ENCODE data around the gene PHB1.
A peak's percentile ranks its signal among the peaks of the same experiment; 100 is the strongest.

Gene PHB1

GRCh38 chr17:49361129-49361901 lies 53.4 kb downstream of the PHB1 start:
- Histone ChIP-seq H3K9me3 (ENCODE audit: control insufficient read depth, insufficient read depth, low read length) (no peaks in the 10 kb centered on the region), H3K36me3 (ENCODE audit: control insufficient read depth, insufficient read depth, low read length) (no peaks in the 10 kb centered on the region), H3K27me3 (ENCODE audit: control insufficient read depth, insufficient read depth, low read length) (no peaks in the 10 kb centered on the region), H3K4me1 (ENCODE audit: control insufficient read depth, insufficient read depth, low read length) (peaks cover 35% of the 10 kb centered on the region), H3K27ac (ENCODE audit: low read depth, low read length) (peak overlapping the region; percentile 91), H3K9ac (ENCODE audit: low read depth, low read length) (peak overlapping the region; percentile 85), H3K4me3 (ENCODE audit: low read depth, low read length) (peak overlapping the region; percentile 75)

- Histone ChIP-seq H3K27ac (ENCODE audit: low read depth, low read length) (no peak overlapping the region), H3K9ac (ENCODE audit: low read depth, low read length) (no peak overlapping the region)
Observed at GRCh38 chr17:49360796-49361128, 53.9 kb downstream of the PHB1 start.

GRCh38 chr17:49359990-49360795 lies 54.5 kb downstream of the PHB1 start:
- no peak overlapping the region for H3K9ac ChIP-seq (ENCODE audit: low read depth, low read length)
- no peaks in the 10 kb centered on the region for H3K36me3 ChIP-seq (ENCODE audit: control insufficient read depth, insufficient read depth, low read length)
- H3K9me3 ChIP-seq (ENCODE audit: control insufficient read depth, insufficient read depth, low read length), result no peaks in the 10 kb centered on the region
- H3K4me1 ChIP-seq (ENCODE audit: control insufficient read depth, insufficient read depth, low read length), result peaks cover 35% of the 10 kb centered on the region
- H3K27ac ChIP-seq (ENCODE audit: low read depth, low read length), result no peak overlapping the region
- H3K4me3 ChIP-seq (ENCODE audit: low read depth, low read length), result peak overlapping the region; percentile 75
- H3K27me3 ChIP-seq (ENCODE audit: control insufficient read depth, insufficient read depth, low read length), result no peaks in the 10 kb centered on the region

More at GRCh38 chr17:49360796-49361128, 53.9 kb downstream of the PHB1 start:
- Histone ChIP-seq H3K4me1 (ENCODE audit: control insufficient read depth, insufficient read depth, low read length) (peaks cover 35% of the 10 kb centered on the region), H3K4me3 (ENCODE audit: low read depth, low read length) (peak overlapping the region; percentile 75), H3K27me3 (ENCODE audit: control insufficient read depth, insufficient read depth, low read length) (no peaks in the 10 kb centered on the region), H3K36me3 (ENCODE audit: control insufficient read depth, insufficient read depth, low read length) (no peaks in the 10 kb centered on the region), H3K9me3 (ENCODE audit: control insufficient read depth, insufficient read depth, low read length) (no peaks in the 10 kb centered on the region)

- Histone ChIP-seq H3K9me3 (ENCODE audit: control insufficient read depth, insufficient read depth, low read length) (no peaks in the 10 kb centered on the region), H3K4me1 (ENCODE audit: control insufficient read depth, insufficient read depth, low read length) (peaks cover 35% of the 10 kb centered on the region), H3K27ac (ENCODE audit: low read depth, low read length) (no peak overlapping the region), H3K27me3 (ENCODE audit: control insufficient read depth, insufficient read depth, low read length) (no peaks in the 10 kb centered on the region), H3K4me3 (ENCODE audit: low read depth, low read length) (no peak overlapping the region), H3K9ac (ENCODE audit: low read depth, low read length) (no peak overlapping the region), H3K36me3 (ENCODE audit: control insufficient read depth, insufficient read depth, low read length) (no peaks in the 10 kb centered on the region)
Observed at GRCh38 chr17:49358641-49359247, 55.9 kb downstream of the PHB1 start.

- no peaks in the 10 kb centered on the region for H3K36me3 ChIP-seq (ENCODE audit: control insufficient read depth, insufficient read depth, low read length)
- no peak overlapping the region for H3K4me3 ChIP-seq (ENCODE audit: low read depth, low read length)
- H3K27me3 ChIP-seq (ENCODE audit: control insufficient read depth, insufficient read depth, low read length), result no peaks in the 10 kb centered on the region
- H3K27ac ChIP-seq (ENCODE audit: low read depth, low read length), result no peak overlapping the region
- H3K4me1 ChIP-seq (ENCODE audit: control insufficient read depth, insufficient read depth, low read length), result peaks cover 28% of the 10 kb centered on the region
- H3K9me3 ChIP-seq (ENCODE audit: control insufficient read depth, insufficient read depth, low read length), result no peaks in the 10 kb centered on the region
- no peak overlapping the region for H3K9ac ChIP-seq (ENCODE audit: low read depth, low read length)
Observed at GRCh38 chr17:49357516-49357915, 57.2 kb downstream of the PHB1 start.

GRCh38 chr17:49356320-49356719 lies 58.4 kb downstream of the PHB1 start:
- Histone ChIP-seq H3K27ac (ENCODE audit: low read depth, low read length) (no peak overlapping the region), H3K9me3 (ENCODE audit: control insufficient read depth, insufficient read depth, low read length) (no peaks in the 10 kb centered on the region), H3K27me3 (ENCODE audit: control insufficient read depth, insufficient read depth, low read length) (no peaks in the 10 kb centered on the region)

More at GRCh38 chr17:49356320-49356719, 58.4 kb downstream of the PHB1 start:
- peaks cover 27% of the 10 kb centered on the region for H3K4me1 ChIP-seq (ENCODE audit: control insufficient read depth, insufficient read depth, low read length)
- no peak overlapping the region for H3K4me3 ChIP-seq (ENCODE audit: low read depth, low read length)
- no peak overlapping the region for H3K9ac ChIP-seq (ENCODE audit: low read depth, low read length)
- H3K36me3 ChIP-seq (ENCODE audit: control insufficient read depth, insufficient read depth, low read length), result no peaks in the 10 kb centered on the region
